Hematopoietic multipotent progenitor cell treated with erythropoietin and hydrocortisone succinate and interleukin-3 and kit ligand, for 6 days (in vitro differentiated cells): ENCODE measurements around the gene PHKG2.

ENCODE experiments used
- DNase-seq: peaks from one replicate; pipeline ENCODE4 v3.0.0-alpha.2; 2015

Gene PHKG2

DNA sequence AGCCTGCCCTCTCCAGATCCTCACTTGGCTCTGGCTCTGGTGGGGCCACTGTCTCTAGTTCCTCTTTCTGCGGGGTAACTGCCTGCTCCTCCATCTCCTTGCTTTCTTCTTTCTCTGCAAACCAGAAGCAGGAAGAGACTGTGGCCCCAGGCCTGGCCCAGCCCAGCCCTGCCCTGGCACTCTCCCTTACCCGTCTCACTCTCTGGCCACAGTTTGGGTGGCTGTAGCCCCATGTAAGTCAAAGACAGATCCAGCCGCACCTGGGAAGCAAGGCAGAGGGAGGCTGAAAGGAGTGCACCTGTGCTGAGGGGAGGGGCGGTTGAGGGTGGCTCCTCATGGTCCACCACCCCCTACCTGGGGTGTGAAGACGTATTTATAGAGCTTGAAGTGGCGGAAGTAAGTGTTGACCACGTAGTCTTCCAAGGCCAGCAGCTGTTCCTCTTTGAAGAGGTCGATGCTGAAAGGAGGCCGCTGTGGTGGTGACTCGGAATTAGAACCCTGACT is 10.8 kb downstream of the PHKG2 start:
- DNase-seq = peak; percentile 76

DNA sequence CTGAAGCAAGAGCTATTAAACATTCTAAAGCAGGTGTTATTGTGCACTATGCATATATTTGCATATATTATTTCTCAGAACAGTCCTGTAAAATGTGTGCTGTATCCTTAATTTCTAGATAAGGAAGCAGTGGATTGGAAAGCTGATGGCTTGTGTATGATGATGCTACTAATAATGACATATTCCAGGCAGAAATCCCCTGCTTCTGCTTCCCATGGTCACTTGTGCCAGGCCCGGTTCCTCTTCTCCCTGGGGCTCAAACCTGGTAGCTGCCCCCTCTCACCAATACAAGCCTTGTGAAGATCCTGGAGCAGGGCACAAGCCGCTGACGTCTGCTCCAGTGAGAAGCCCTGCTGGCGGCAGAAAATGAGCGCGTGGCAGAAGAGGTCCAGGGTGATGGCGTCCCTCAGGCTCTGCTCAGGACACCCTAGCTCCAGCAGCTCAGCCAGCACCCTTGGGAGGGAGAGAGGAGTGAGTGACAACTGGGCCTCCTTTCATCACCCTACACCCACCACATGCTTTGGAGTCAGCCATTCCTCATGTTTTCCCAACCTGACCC is 11.9 kb downstream of the PHKG2 start:
- DNase-seq = no peak

DNA sequence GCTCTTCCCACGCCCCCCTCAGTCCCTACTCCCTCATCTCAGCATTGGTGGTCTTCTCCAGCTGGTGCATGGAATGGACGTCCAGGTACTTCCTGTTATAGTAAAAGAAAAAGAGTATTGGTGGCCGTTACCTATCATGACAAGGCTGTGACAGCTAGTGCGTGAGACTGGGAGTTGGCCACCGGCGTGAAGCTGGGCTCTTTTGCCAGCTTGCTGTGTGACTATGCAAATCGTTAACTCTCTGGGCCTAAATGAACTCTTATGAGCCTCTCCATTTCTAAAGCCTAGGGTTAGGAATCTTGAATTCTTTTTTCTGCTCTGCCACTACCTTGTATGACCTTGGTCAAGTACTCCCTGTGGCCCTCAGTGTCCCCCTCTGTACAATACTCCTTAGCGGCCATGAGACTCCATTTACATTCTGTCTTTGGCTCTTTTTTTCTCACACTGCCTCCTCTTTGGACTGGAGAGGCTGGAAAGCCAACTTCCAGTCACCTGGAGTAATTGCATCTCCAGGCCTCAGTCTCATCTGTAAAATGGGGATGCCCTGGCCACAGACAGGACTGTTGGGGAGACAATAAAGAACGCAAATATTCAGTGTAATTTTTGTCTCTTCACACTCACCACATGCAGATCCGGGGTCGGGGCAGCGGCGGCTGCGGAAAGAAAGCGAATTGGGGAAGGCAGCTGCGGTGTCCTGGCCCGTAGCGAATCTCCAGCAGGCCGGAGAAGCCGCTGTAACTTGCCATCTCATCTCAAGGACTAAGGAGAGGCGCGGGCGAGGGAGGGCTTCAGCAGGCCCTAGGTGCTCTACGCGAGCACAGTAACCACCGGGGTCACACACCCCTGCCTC is 12.6 kb downstream of the PHKG2 start:
- peak; percentile 29 for DNase-seq

DNA sequence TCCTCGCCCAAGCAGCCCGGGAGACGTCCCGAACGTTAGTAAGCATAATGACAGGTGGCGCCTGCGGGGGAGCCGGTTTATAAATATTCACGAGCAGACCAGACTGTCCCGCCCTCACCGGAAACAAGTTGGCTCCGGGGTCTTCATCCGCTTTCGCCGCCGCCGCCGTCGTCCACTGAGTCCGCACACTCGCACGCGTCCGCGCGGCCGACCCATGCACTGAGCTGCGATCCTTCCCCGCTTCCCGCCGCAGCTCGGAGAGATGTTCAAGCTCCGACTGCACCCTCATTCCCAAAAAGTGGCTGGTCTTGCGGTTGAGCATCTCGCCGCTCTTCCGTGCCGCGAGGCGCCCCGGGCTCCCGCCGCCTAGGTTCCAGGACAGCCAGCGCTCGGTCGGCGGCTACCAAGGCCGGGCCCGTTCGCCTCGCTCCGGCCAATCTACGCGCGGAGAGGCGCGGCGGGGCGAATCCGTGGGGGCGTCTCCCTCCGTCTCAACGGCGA is 13.3 kb downstream of the PHKG2 start:
- DNase-seq = peak; percentile 76

DNA sequence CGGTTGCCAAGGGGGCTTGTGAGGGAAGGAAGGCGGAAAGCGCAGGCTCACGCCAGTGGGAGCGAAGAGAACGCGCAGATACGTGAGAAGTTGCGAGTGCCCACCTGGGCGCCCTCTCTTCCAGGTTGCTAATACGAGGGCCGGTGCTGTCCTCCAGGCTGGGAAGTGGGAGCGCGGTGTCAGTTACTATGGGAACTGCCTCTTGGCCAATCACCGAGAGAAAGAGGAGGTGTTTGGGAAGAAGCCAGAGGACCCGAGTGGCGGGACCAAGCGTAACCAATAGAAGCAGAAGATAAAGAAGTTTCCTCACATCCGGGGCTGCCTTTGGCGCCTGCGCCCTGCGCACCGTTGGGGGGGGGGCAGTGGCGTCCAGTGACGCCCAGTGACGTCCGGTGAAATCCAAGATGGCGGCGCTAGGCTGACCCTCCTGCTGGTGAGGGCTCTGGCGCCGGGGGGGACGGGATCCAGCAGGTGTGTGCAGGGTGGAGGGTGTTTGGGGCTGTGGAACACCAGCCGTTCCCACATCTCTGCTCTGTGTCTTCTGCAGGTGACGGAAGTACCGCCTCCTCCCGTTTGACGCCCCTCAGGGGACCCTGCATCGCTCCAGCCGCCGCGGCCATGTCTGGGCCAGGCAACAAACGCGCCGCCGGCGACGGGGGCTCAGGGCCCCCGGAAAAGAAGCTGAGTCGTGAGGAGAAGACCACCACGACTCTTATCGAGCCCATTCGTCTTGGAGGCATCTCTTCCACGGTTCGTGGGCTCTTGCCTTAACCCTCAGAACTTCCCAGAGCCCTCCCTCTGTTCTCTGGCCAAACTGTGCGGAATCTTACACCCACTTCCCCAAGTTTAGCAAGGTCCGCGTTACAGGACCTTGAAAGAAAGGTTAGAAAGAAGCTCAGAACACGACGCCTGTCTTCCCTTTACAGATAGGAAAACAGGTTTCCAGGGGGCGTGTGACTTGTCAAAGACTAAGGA is 14.0 kb downstream of the PHKG2 start, which contains the start of the genes CFAP119 and RNF40:
Gene CFAP119, minus strand, starts transcription at position 135 of the 975 bp plus-strand sequence. CDS start 314 bp downstream, outside the sequence.
Gene RNF40, plus strand, starts transcription at position 395 of the 975 bp plus-strand sequence. Its CDS starts 224 bp downstream, at position 619.
- peak; percentile 99 for DNase-seq

DNA sequence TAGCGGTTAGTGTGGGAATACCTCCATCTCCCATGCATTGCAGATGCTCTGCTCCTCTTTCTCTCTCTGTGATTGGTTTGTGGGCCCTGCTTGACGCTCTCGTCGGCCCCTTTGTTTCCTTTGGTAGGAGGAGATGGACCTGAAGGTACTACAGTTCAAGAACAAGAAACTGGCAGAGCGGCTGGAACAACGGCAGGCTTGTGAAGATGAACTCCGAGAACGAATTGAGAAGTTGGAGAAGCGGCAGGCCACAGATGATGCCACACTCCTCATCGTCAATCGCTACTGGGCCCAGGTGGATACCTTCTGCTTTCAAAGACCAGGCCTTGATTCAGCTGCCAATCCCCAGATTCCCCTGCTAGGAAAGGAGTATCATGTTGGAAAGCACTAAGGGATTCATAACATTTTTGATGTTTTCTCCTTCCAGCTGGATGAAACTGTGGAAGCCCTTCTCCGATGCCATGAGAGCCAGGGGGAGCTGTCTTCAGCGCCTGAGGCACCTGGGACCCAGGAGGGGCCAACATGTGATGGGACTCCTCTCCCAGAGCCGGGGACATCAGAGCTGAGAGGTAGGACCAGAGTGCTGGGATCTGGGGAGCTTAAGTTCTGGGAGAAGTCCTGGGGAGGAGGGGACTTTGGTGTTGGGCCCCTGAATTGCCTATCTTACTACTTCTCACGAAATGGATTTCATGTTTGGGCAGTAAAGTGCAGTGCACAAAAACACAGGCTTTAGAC is 14.9 kb downstream of the PHKG2 start:
- no peak for DNase-seq

DNA sequence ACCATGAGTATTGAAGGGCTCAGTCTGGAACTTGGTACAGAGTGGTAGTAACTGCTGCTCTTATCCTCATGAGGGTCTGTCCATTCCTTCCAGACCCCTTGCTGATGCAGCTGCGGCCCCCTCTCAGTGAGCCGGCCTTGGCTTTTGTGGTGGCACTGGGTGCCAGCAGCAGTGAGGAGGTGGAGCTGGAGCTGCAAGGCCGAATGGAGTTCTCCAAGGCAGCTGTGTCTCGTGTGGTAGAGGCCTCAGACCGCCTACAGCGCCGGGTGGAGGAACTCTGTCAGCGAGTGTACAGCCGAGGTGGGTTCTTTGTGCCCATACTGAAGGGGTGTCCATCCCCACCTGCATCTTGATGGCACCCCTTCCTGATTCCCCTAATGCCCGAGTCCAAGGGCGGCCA is 15.9 kb downstream of the PHKG2 start:
- no peak for DNase-seq

DNA sequence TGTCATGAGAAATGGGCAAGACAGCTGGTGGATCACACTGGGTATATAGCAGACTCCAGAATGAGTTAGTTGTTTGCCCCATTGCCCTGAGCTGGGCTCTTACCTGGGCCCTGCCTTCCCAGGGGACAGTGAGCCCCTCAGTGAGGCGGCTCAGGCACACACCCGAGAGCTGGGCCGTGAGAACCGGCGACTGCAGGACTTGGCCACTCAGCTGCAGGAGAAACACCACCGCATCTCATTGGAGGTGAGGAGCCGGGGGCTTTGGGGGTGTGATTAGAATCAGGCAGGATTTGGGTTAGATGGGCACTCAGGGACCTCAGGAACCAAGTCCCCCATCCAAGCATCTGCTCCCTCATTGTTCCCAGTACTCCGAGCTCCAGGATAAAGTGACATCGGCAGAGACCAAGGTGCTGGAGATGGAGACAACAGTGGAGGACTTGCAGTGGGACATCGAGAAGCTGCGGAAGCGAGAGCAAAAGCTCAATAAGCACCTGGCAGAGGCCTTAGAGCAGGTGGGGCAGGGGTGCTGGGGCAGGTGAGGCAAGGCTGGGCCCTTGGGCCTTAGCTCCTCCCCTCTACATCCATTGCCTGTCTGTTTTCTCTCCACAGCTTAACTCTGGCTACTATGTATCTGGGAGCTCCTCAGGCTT is 16.7 kb downstream of the PHKG2 start:
- DNase-seq = no peak

DNA sequence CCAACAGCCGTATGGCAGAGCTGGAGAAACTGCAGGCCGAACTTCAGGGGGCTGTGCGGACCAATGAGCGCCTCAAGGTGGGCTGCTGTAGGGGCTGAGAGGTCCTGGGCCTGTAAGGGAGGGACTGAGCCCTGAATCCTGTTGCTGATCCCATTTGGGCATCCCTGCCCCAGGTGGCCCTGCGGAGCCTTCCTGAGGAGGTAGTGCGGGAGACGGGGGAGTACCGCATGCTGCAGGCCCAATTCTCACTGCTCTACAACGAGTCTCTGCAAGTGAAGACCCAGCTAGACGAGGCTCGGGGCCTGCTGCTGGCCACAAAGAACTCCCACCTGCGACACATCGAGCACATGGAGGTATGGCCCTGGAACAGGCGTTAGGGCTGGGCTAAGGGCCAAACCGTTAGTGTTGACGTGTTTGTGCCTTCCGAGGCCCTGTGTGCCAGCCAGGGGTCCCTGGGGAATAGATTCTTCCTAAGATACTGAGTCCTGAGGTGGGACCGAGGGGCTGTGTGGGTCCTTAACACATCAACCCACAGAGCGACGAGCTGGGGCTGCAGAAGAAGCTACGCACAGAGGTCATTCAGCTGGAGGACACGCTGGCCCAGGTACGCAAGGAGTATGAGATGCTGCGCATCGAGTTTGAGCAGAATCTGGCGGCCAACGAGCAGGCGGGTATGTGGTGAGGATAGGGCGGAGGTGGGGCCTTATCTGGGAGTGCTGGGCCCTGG is 18.1 kb downstream of the PHKG2 start:
- peak; percentile 94 for DNase-seq

DNA sequence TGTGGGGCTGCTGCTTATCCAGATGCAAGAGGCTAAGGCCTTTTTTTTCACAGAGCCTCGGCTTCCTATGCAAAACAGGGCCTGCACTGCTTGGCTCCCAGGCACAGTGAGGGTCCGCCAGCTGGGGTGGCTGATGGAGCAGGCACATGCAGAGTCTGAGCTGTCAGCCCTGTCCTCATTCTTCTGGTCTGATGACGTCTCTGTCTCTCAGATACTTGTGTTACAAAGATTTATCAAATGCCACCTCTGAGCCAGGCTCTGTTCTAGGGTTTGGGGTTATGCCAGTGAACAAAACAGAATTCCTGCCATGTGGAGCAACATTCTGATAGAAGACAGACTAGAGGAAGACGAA is 18.7 kb downstream of the PHKG2 start:
- no peak for DNase-seq

DNA sequence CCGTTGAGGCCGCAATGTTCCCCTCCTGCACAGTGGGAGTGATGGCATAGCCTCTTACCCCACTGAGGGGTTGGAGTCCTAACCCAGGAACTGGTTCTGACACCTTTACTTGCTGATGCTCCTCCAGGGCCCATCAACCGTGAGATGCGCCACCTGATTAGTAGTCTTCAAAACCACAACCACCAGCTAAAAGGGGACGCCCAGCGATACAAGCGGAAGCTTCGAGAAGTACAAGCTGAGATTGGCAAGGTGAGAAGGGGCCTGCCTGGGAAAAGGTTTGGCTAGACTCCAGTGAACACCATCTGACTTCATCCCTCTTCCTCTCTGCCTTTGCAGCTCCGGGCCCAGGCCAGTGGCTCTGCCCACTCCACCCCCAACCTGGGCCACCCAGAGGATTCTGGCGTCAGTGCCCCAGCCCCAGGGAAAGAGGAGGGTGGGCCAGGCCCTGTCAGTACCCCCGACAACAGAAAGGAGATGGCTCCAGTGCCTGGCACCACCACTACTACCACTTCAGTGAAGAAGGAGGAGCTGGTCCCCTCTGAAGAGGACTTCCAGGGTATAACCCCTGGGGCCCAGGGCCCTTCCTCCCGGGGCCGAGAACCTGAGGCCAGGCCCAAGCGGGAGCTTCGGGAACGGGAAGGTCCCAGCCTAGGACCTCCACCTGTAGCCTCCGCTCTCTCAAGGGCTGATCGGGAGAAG is 19.7 kb downstream of the PHKG2 start:
- DNase-seq = no peak

DNA sequence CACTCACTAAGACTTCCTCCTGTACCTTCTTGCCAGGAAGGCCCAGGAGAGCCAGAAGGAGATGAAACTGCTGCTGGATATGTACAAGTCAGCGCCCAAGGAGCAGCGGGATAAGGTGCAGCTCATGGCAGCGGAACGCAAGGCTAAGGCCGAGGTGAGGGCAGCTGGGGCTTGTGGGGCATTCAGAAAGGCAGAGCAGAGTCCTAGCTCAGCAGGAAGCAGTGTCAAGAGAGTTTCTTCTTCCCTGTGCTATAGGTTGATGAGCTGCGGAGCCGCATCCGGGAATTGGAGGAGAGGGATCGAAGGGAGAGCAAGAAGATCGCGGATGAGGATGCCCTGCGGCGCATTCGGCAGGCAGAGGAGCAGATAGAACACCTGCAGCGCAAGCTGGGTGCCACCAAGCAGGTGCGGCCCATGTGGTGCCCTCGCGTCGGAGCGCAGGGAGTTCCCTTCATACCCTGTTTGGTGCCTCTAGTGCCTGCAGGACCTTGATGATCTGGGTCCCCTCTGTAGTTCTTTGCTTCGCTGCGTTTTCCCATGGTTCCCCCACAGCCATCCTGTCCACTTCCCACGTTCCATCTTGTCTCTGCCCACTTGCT is 20.5 kb downstream of the PHKG2 start:
- no peak for DNase-seq

DNA sequence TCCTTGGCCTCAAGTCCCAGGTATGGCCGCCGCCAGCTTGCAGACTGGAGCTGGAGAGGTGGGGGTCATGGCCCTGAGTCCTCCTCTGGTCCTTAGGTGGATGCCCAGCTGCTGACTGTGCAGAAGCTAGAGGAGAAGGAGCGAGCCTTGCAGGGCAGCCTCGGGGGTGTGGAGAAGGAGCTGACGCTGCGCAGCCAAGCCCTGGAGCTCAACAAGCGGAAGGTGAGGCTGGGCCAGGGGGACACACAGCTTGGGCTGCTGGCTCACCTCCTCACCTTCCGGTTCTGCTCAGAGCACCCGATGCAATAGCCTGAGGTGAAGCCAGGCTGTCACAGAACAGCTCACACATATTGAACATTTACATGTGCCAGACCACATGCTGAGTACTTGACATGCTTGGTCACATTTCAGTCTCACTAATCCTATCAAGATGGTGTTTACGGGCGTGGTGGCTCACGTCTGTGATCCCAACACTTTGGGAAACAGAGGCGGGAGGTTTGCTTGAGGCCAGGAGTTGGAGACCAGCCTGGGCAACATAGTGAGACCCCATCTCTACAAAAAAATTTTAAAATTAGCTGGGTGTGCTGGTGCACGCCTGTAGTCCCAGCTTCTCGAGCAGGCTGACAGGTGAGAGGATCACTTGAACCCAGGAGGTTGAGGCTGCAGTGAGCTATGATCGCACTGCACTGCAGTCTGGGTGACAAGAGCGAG is 21.3 kb downstream of the PHKG2 start:
- no peak for DNase-seq

DNA sequence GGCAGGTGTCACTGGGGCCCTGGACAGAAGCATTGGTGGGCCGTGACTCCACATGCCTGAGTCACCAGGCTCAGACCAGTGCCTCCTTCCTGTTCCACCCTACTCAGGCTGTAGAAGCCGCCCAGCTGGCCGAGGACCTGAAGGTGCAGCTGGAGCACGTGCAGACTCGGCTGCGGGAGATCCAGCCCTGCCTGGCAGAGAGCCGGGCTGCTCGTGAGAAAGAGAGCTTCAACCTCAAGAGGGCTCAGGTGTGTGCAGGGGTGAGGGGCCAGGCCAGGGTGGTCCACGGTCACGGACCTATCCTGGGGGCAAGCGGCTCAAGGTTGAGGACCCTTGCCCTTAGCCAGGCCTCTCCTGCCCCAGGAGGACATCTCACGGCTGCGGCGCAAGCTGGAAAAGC is 23.5 kb downstream of the PHKG2 start:
- DNase-seq = no peak

DNA sequence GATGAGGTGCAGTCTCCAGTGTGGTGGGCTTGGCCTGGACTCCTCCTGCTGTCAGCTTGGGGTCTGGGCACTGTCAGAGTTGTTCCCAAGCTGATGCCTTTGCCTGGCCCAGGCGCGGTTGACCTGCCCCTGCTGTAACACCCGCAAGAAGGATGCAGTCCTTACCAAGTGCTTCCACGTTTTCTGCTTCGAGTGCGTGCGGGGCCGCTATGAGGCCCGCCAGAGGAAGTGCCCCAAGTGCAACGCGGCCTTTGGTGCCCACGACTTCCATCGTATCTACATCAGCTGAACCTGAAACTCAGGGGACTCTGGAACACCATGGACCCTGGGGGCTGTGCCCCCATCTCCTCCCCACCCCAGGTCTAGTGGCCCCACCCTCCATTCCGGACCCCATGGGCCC is 25.6 kb downstream of the PHKG2 start:
- DNase-seq = no peak

DNA sequence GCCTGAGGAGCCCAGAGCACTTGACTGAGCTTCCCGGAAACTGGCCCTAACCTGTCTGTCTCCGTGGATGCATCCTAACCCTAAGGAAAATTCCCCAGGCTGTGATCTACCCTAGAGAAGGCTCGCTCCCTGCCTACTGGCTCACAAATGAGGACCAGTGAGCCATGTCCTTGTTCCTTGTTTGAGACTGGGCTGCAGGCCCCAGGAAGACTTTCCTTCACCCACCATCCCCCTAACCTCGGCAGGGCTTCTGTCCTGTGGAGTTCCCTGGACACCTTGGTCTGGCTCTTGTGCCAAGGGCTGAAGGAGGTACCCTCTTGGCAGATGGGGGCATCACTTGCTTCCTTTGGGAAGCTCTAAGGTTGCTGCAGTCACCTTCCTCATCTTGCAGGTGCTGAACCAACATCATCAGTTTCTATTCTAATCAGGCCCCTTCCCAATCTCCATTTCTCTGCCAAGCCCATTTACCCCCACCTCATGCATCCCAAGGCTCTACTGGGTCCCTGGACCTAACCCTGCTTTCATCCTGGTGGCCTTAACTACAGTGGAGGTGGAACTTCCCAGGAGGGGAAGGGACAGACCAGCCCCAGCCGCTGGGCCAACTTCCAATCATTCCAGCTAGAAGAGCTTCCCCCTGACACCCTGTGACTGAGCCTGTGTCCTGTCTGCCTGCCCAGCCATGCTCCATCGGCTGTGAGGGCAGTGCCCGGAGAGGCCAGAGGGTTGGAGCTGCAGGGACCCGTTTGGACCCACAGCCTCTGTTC is 26.3 kb downstream of the PHKG2 start:
- no peak for DNase-seq

DNA sequence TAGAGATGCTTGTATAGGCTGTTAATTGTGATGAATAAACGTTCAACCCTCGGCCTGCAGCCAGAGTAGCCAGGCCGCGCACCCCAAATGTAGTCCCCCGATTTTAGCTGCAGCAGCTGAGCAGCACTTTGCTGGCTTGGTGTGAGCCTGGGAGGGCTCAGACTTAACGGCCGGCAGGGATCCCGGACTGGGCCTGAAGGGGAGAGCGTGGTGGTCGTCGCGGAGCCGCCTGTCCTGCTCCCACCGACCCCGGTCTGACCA is 26.8 kb downstream of the PHKG2 start:
- DNase-seq = no peak

DNA sequence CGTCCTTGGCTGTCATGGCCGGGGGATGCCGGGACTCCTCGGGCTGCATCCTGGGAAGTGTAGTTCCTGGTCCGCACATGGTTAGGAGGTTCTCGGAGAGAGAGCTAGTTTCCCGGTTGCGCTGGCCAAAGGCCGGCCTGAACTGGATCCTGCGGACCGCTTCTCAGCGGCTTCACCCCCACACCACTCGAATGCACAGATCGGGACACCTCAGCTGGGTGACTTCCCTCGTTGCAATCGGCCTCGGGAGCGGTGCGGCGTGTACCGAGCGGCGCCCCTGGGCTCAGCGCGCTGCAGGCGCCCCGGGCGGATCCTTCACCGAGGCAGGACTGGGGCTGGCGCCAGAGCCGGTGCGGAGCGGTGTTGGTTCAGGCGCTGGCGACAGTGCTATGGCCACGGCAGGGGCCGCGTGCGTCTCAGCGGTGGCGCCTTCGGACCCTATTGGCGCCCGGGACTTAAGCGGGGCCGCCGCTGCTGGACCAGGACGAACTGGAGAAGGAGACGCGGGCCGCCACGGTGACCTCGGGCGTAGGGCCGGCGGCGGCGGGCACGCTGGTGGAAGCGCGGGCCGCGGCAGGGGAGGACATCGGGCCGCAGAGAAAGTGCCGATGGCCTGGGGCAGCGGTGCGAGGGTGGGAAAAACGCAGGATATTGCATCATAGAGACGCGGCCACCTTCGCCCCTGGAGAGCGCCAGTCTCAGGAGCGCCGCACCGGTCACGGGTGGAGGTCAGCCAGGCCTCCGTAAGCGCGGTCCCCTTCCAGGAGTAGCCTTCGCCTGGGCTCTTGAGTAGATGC is 27.4 kb downstream of the PHKG2 start:
- DNase-seq = peak; percentile 92
